HG03354 (cell line): ENCODE results near the gene PSMD6.

ENCODE experiments used
- ATAC-seq: cut with Tn5 transposase; IDR thresholded peaks from one replicate; pipeline ENCODE4 v1.9.1; 2021; ENCODE audit warnings: mild to moderate bottlenecking; ENCODE audit not compliant: unreplicated experiment, poor library complexity, severe bottlenecking

Gene PSMD6

DNA sequence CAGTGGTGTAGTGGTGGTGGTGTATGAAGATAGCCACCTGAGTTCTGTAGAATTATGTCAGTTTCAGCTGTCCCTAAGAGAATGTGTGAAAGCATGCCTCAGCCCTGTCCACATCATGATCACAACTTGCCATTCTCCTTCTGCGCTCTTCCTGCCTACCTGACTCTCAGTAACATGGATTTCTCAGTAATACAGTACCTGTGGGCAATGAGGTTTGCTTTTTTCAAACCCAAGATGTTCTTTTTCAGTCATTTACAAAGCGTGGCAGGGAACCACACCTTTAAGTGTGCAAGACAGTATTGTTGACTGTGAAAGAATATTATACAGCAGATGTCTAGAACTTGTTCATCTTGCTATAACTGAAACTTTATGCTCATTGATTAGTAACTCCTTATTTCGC, 38.9 kb downstream of the PSMD6 start:
- ATAC-seq: no peak

DNA sequence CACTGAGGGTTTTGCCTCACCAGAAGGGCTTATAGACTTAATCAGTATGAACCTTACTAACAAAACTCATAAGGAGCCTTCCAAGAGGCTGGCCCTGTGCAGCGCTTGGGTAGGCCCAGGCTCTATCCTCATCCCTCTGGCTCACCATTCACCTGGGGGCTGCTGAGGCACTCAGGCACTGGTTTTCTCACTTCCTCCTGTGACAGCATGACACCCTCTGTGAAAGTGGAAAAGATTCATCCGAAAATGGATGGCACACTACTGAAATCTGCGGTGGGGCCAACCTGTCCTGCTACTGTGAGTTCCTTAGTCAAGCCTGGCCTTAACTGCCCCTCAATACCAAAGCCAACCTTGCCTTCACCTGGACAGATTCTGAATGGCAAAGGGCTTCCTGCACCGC, 41.3 kb downstream of the PSMD6 start:
- no peak for ATAC-seq

DNA sequence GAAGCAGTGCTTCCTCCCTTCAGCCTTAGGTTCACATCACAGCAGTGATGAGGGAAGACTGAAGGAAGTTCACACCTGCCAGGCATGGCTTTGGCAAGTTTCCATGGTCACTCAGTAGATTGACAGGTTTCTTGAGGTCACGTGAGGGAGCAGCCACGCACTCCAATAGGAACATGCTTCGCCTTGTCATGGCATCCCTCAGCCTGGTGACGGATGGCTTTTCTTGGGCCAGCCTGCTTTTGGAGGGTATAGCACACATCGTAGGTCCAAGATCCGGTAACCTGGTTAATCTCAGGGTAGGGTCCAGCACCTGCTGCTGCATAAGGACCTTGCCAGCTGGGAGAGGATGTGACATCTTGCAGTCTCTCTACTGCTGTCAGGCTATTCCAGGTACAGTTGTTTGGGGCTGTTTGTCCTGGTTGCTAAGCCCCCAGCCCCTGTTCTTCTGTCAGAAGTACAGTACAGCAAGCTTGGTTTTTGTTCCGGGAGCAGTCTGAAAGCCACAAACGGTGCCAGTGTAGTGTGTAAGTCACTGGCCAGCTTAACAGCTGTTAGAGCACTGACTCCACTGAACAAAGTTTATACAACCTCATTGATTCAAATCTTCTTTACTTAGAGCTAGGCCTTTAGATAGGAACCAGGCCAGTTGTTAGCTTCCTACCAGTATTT, 42.3 kb downstream of the PSMD6 start:
- no peak for ATAC-seq

DNA sequence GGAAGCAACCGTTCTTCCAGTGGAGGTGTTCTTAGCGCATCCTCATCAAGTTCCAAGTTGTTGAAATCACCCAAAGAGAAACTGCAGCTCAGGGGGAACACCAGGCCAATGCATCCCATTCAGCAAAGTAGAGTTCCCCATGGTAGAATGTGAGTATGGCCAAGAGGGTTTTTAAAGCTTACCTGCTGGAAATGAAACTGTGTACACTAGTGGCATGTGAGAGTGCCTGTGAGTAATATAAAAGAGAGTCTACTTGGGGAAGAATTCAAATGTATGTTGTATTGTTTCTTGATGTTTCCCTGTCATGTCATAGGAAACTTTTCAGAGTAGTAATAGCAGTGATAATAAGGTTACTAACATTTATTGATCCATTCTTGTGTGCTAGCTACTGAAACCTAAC, 43.3 kb downstream of the PSMD6 start:
- no peak for ATAC-seq

DNA sequence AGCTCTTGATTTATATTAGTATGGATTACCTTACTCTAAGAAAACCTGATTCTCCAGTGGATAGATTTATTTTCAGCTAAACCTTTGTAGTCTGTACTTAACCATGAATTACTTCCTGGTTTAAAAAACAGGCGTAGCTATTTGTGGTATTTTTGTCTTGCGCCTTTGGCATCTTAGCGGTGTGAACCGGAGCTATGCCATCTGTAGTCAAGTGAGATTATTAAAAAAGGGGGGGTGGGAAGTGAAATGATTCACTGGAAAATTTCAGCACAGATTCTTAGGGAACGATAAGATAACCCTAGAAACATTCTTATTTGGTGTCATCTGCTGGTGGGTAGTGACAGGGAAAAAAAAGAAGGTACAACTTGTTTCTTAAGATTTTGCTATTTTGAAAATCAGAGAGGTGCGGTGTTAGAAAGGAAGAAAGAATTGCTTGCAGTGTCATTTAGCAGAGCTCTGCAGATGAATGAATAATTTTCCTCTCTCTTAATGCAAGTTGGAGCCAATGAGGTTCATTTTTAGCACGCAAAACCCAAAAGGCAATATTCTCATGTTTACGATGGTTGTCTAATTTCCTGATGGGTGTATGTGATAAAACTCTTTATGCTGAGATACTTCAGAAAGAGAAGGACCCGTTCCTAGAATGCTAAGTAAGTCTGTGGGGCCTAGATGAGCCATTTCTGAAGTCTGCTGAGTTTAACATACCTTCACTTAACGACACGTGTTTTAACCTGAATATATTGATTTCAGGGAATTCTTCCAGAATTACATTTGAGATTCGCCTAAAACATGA, 44.0 kb downstream of the PSMD6 start:
- no peak for ATAC-seq

DNA sequence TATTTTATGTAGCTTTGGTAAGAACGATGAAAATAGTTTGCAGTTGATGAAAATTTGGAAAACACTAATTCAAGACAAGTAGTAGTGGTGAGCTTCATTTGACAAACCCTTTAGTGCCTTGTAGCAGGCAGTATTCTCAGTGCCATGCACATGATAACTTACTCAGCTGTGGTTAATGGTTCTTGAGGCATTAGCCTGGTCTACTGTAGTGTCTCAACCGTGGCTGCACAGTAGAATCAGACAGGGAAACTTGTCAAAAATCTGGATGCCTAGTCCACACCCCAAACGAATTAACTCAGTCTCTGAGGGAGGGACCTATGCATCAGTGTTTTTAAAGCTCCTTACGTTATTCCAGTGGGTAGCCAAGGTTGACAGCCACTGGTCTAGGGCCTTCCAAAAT, 45.4 kb downstream of the PSMD6 start:
- ATAC-seq: no peak

DNA sequence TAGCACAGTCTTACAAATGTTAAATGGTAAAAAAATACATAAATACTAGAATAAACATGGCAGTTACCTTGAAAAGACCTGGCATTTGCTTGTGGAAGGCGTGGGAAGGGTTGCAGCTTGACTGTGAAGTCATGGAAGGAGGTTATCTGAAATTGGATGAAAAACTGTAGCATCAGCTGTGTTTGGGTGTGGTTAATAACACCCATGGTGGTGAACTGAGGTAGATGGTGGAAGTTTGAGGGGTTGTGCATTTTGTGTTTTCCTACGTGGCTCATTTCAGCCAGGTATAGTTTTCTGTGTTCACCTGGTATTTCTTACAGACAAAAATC, 46.5 kb downstream of the PSMD6 start:
- no peak for ATAC-seq

DNA sequence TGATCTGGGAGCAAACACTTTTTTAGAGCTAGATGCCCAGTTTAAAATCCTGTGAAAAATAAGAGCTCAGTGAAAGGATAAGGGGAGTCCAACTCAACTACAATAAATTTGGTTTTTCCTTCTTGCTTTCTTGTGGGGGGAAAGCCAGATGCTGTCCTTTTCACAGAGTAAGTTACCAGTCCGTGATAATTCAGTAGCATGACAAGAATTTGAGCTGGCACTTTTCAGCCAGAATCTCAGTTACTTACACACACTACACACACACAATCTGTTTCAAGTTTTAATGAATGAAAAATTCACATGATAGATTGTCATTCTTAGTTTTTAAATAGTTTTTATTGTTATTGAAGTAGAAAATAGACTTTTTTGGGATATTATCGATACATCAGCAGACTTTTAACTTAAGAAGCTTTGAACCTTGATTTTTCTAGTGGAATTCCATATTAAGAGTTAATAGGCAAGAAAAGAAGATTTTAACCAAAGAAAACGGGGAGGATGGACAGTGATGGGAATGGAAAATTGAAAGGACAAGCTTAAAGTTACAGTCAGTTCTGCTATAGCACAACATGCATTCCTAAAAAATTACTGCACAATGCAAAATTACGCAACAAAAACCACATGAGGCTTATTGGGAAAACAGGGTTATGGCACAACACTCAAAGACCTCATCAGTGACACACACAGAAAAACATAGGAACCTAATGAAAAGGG, 47.0 kb downstream of the PSMD6 start:
- no peak for ATAC-seq

DNA sequence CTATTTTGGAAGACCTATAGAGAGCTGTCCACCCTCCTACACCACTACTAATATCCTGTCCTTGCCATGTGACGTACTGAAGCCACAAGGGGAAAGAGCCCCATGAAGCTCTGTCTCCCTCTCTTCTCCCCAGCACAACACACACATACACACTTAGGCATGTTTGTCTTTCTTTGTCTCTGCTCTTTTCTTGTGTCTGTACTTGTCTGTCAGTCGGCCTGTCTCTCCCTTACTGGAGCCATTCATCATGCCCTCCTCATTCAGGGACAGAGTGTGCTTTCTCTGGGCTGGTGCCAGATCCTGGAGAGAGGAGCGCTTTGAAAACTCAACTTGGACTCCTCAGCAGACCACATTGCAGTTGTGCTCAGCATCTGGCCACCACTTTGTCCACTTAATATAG, 47.6 kb downstream of the PSMD6 start:
- ATAC-seq: no peak

DNA sequence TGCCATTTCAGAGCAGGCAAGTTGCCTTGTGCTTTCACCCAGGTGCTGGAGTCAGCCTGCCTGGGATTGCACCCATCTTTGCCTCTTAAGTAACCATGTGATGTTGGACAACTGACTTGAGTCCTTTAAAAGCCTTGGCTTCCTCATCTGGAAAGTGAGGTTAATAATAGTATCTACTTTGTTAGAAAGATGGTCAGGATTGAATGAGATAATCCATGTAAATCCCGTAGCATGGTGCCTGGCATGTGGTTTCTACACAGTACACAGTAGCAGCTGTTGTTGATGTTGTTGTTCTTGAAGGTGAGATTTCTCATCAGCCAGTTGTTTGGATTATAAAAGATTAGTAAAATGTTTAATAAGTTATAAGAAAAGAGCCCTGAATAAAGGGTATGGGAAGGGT, 48.8 kb downstream of the PSMD6 start:
- ATAC-seq: no peak

DNA sequence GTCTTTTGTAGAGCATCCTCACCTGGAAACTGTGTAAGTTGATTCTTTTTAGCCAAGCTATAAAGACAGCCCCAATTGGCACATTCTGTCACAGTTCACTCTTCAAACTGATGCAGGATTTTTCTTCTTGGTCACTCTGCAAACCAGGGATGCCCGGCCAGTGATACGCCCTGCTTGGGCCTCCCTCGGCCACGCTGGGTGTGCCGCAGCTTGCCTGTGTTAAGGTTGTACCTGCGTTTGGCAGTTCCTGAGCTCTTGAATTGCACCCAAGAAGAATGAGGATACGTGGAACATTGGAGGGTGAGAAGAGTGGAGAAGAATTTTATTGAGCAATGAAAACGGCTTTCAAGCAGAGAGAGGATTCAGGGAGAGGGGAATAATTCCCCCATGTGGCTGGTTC, 49.9 kb downstream of the PSMD6 start:
- no peak for ATAC-seq

DNA sequence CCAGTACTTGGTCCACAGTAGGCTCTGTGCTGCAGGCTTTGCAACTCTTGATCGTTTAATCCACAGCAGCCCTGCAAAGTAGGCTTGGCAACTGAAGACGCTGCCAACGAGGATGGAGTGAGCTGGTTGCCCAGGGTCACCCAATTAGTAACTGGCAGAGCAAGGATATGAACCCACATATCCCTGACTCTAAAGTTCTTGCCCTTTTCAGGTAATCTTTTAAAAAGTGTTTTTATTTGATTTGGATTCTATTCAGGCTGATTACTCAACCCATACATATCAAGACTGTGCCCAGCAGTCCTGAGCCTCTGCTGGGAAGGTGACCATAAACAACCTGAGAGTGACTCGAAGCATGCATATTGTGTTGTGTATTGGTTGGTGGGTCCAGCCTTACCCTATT, 50.3 kb downstream of the PSMD6 start:
- no peak for ATAC-seq

DNA sequence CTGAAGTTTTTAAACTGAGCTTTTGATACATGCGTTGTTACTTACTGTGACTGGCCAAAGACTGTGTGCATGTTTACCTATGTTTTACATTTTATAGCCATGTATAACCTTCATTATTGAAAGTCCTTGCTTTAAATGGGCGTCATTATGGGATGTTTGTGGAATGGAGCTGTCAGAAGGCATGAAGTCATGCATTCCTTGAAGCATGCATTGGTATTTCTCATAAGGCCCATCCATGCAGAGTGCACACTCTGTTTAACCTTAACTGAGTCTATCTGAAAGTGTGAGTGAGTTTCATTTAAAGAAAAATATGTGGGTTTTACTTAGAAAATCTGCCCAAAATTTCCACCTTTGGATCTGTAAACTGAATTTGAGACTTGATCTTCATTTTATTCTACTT, 51.1 kb downstream of the PSMD6 start:
- ATAC-seq: no peak

DNA sequence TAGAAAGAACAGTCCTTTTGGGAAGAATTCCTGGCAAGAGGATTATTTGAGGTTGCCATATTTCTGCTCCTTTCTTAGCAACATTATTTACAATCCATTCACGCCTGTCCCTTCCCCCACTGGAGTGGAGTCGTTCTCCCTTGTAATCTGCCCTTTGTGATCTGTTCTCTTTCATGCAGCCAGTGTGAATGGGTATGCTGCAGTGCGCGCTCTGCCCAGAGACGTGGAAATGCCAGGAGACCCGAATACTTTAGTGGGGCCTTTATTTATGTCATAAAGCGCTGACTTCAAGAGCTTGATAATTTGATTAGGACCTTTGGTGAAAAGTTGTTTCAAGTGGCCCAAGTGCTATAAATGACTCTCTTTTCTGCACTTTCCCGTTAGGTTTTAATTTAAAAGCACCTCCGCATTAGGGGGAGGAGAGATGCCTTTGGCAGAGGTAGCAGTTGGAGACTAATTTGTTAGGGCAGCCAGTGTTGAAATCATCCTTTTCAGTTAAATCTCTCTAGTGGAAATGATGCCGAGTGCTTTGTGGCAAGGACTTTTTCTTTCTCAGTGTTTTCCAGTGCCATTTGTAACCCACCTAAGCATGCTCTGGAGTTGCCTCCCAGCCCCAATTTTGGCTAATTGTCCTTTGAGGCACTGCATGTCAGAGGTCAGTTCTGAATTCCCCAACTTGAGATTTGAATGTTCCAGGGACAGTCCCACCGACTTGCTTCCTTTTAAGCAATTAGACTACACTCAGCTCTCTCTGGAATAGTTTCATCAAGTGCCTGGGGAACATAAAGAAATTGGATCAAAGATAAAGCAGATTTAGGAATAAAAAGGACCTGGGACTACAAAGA, 52.4 kb downstream of the PSMD6 start:
- ATAC-seq: no peak

DNA sequence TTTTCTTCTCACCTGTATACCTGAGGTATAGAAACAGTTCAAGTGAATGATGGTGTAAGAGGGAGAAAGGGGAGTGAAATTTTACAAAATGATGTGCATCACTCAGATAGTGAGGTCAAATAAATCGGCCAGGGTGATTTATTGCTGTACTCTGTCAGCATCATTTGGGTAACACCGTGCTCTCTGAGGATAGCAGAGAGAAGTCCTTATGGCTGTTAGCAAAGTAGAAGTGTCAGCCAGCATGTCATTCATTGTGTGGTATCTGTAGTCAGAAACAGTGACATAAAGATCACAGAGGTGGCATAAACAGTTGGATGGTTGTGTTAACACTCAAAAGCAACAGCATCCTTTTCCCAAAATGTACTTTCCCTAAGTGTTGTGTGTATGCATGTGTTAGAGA, 53.4 kb downstream of the PSMD6 start:
- no peak for ATAC-seq

DNA sequence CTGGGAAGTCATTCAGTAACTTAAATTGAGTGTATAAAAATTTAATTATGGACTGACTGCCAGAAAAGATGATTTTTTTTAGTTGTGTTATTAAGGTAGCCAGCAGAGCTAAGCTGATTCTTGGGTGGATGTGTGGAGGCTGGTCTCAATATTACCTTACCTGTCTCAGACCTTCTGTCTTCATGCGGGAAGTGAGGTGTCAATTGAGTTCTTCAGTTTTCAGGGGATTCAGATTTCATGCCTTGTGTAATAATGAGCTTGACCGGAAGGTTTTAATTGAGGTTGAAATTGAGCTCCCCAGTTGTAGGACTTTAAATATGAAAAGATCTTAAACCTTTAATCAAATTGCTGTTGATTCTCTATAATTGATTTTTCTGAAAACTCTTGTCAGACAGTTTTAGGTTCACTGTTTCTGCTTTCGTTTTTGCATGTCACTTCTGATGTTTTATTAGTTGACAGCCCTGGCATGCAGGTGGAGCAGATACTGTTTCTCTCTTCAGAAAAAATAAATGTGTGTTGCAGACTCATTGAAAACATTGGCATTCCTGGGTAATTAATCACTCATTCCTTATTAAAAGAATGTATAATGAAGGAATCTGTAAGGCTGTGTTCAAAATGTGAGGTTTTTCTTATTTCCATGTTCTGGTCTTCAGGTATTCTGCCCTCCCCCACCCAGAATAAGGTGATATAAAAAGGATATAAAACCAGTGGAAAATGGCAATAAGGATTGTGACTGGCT, 54.5 kb downstream of the PSMD6 start:
- peak; percentile 36 for ATAC-seq

DNA sequence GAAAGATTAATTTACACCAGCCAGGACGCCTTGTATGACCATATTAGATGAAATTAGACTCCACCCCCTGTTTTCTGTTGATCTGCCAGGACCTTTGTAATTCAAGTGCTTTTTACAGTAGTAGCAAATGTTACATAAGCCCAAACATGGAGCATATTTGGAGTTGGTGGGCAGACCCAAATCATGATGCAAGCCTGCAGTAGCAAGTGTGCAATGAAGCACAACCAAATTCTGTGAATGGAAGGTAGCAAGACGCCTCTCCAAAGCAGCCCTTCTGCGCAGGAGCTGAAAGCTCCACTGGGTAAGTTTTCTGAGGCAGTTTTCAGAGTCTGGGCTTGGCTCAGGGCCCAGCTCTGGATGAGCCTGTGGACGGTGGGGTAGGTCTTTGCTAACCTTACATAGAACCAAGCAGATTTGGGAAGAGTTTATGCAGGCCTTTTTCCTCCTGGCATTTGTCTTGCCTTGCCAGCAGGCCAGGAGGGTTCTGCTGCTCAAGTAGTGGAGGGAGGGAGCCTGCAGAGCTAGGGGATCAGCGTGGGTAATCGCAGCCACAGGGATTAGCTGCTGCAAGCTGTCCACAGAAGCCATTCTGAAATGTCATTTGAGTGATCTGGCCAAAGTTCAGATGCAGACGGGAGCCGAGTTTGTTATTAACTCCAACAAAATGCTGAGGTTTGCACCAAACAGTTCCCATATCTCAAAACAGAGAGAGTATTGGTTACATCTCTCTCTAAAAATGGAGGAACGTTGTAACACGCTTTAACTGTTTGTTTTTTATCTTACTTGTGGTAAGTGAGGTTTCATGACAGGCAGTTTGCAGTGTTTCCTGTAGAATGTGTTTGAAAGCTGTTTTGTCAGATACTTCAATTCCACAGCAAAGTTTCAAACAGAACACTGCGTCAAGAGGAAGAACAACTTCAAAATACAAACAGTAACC, 55.4 kb downstream of the PSMD6 start:
- ATAC-seq: peak; percentile 66

DNA sequence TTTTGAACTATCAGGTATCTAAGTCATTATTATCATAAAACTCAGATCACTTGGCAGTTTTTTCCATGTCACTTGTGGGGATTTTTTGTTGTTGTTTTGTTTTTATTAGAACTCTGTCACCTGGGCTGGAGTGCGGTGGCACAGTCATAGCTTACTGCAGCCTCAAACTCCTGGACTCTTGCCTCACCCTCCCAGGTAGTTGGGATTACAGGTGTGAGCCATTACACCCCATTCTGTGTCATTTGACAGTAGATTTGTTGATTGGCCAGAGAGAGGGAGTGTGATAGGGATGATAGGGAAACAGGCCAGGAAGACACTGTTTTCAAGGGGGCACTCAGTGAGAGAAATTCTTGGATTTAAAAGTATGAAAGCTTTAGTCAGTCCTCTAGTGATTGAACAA, 56.4 kb downstream of the PSMD6 start:
- ATAC-seq: no peak

DNA sequence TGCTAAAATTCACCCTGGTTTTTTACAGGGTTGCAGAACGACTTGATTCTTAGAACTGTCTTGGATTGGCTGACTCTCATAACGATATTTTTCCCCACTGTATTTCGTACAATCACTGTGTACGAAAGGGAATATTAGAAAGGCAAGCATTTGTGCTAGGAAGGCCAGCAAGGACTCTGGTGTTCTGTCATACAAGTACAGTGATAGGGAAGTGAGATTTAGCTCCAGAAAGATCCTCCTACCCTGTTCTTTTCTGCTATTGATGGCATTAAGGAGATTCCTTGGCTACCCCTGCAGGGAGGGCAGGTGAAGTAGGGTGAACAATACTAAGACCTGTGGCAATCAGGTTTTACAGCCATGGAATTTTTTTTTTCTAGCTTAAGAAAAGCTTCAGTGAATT, 57.3 kb downstream of the PSMD6 start:
- ATAC-seq: no peak
